Measurements from ENCODE around the gene NEUROG1. TPM values are rescaled to one million over a fixed set of nuclear protein-coding genes. Genes with fewer than 3 reads are reported as not detected.

Gene NEUROG1
- polyA plus RNA-seq, 6 donors from 2014 or later: not detected

DNA sequence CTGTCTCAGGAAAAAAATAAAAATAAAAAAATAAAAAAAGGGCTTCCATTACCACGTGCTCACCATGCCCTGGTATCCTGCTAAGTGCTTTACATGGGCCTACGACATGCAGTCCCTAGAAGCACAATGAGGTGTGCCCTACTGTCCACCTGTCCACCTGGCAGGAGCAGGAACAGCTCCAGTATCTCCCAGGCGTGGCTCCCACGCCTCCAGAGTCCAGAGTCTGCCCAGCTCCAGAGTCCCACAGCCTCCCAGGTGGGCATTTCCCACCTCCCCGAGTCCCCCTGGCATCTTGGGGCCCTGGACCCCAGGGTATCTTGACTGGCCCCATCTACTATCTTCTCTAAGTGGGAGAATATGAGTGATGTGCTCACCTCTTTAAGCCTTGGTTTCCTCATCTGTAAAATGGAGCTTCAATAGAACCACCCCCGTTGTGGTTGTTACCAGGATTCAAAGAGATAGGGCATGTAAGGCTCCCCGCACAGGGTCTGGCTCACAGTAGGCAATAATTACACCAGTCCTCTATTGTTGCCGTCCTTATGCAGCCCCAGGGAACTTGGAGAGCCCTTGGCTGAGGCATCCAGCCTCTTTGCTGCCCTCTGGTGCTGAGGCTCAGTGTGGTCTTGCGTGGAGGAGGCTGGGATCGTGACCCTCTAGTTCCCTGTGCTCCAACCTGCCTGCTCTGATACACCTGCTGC, 34.1 kb upstream of the NEUROG1 start:
- peaks cover 27 to 41% (median 33%) of the 10 kb centered on the region in 3 donors for H3K27me3 Mint-ChIP-seq
- no peaks in the 10 kb centered on the region for H3K9me3 Mint-ChIP-seq
- H3K4me1 Mint-ChIP-seq: peaks cover 0 to 5% (median 0%) of the 10 kb centered on the region in 3 donors
- no peak overlapping the region for H3K4me3 Mint-ChIP-seq
- no peaks in the 10 kb centered on the region for H3K36me3 Mint-ChIP-seq
- ATAC-seq (ENCODE audit: low read depth in 2 of 2) (no peak), DNase-seq (no peak)
- H3K27ac Mint-ChIP-seq: no peak overlapping the region

DNA sequence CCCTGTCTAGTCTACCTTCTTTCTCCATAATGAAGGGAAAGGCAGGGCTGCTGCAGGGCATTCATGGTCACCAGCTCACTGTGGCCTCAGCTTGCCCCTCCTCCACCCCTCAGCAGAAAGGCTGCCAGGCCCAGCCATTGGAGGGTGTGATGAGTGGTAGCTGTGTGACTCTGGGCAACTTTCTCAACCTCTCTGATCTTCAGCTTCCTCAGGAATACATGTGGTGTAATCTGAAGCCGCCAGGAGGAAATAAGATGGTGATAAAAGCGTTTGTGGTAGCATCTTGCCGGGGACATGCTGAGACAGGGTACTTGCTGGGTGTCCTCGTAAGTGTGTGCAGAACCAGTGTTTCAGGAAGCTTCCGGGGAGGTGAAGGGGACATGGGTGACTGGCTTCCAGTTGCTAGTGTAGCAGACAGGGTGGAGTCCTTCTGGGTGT, 33.2 kb upstream of the NEUROG1 start:
- Mint-ChIP-seq H3K4me3 (no peak overlapping the region), H3K9me3 (no peaks in the 10 kb centered on the region), H3K36me3 (no peaks in the 10 kb centered on the region), H3K27ac (peak overlapping the region in 1 of 6 donors; percentile 79), H3K4me1 (peaks cover 0 to 5% (median 0%) of the 10 kb centered on the region in 3 donors), H3K27me3 (peaks cover 27 to 41% (median 27%) of the 10 kb centered on the region in 3 donors)
- DNase-seq: no peak
- no peak for ATAC-seq (ENCODE audit: low read depth in 2 of 2)

DNA sequence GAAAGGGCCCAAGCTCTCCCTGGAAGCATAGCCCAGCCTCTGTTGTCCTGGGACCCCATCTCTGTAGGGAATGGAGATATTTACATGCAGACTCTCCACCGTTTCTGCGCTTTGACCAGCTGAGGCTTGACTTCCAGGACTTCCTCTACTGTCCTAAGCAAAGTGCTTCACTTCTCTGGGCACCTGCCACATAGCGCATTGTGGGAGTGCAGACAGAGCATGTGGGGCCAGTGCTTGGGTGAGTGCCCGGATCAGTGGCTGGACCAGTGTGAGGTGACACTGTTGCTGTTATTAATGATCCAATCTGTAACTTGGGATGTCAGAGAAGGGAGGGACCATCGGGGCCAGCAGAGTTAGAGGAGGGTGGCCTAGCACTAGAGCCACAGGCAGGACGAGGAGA, 32.5 kb upstream of the NEUROG1 start:
- Mint-ChIP-seq H3K27me3 (peaks cover 25 to 41% (median 27%) of the 10 kb centered on the region in 3 donors), H3K27ac (no peak overlapping the region), H3K9me3 (no peaks in the 10 kb centered on the region), H3K36me3 (no peaks in the 10 kb centered on the region), H3K4me3 (no peak overlapping the region), H3K4me1 (peaks cover 0 to 5% (median 0%) of the 10 kb centered on the region in 3 donors)
- no peak for ATAC-seq (ENCODE audit: low read depth in 2 of 2)
- DNase-seq: no peak

DNA sequence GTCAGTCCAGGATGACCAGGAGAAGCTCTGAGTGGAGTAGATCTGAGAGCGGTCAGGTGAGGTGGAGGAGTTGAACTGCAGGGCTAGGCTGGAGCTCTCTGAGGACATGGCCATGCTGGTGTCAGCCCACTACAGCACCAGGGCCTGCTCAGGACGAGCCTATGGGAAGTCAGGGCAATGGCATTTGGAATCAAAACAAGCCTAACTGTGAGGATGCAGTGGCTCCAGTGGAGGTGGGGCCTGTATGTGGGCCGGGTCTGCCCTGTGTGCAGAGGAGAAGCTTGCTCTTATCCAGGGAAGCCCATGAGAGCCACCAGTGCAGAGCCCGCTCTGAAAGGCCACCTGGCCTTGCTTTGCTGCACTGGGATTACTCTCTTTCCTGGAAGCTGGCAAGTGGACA, 31.9 kb upstream of the NEUROG1 start:
- no peak for DNase-seq

DNA sequence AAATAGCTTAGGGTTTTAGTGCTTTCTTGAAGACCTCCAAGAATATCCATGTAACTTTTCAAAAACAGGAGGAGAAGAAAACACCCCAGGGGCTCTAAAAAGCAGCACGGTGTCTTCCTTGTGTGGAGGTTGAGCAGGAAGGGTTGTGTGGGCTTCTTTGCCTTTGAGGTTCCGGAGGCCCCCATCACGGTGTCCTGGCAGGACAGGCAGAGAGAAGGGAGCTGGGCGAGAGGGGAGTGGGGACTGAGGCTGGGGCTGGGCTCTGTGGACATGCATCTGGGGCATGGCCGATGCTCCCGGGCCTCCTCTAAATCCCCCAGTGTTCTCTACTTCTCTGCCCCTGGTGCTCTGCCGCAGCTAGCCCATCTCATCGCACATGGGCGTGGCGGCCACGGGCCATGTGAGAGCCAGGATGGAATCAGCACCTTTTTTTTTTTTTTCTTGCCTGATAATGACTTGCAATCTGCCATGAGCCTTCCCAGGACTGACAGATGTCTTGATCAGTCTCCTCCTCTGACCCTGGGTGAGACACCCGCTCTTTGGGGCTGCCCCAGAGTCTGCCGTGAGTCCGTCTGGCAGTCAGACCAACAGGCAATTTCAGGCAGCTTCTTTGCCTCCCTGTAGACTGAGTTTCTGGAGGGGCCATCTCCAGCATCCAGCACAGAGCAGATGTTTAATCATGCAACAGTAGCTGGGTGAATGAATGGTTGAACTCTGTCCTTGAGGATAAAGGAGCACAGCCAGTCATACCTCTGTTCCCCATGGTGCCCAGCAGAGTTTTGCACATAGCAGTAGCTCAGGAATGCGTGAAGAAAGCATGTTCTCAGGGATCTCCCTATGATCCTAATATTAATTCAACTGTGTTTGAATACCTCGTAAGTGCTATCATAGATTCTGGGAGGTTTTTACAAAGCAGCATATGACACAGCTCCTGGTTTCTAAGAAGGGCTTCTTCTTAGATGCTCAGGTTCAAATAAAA, 30.9 kb upstream of the NEUROG1 start:
- H3K9me3 Mint-ChIP-seq: no peaks in the 10 kb centered on the region
- no peaks in the 10 kb centered on the region for H3K36me3 Mint-ChIP-seq
- ATAC-seq (ENCODE audit: low read depth in 2 of 2): no peak
- peaks cover 9 to 32% (median 19%) of the 10 kb centered on the region in 3 donors for H3K27me3 Mint-ChIP-seq
- H3K27ac Mint-ChIP-seq: no peak overlapping the region
- H3K4me1 Mint-ChIP-seq: peaks cover 0 to 5% (median 0%) of the 10 kb centered on the region in 3 donors
- H3K4me3 Mint-ChIP-seq: no peak overlapping the region
- no peak for DNase-seq

More for the DNA sequence above, 31.9 kb upstream of the NEUROG1 start:
- ATAC-seq (ENCODE audit: low read depth in 2 of 2): no peak
- Mint-ChIP-seq H3K27me3 (peaks cover 19 to 35% (median 25%) of the 10 kb centered on the region in 3 donors), H3K27ac (no peak overlapping the region), H3K4me3 (no peak overlapping the region), H3K36me3 (no peaks in the 10 kb centered on the region), H3K4me1 (peaks cover 0 to 5% (median 0%) of the 10 kb centered on the region in 3 donors), H3K9me3 (no peaks in the 10 kb centered on the region)

DNA sequence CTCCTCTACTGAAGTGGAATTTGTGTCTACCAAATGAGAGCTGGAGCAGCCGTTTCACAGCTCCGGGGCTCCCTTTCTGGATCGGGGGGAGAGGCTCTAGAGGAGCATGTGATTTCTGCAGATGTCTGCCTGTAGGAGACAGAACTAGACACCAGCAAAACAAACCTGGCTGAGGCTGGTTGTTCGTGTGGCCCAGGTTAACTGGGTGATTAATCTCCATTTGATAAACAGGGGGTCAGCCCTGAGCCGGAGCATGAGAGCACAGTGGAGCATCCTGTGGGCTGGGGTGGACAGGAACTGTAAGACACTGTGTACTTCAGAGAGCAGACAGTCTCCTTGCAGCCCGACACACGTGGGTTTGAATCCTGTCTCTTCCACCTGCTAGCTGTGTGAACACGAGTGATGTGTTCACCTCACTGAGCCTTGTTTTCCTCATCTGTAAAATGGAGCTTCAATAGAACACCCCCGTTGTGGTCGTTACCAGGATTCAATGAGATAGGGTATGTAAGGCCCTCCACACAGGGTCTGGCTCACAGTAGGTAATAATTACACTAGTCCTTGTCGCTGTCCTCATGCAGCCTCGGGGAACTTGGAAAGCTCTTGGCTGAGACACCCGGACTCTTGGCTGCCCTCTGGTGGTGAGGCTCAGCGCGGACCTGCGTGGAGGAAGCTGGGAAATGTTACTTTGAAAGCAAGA, 30.1 kb upstream of the NEUROG1 start:
- peak; percentile 26 for DNase-seq

DNA sequence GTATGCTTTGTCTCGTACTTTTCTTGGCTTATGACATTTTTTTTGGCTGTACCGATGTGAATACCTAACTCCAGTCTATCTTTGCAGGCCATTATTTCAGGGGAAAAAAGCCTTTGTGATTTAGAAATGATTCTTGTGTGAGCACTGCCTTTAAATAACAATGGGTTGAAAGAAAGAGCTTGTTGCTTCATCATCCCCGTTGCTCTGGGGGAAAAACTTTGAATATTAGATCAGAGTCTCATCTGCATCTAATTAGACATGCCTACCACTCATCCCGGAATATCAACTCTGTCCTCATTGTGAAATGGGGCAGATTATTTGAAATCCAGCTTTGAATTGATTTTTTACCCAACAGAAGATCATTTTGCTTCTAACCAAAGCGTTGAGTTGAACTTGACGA, 29.5 kb upstream of the NEUROG1 start:
- Mint-ChIP-seq H3K4me1 (peaks cover 4 to 13% (median 6%) of the 10 kb centered on the region in 3 donors), H3K27me3 (peaks cover 17 to 35% (median 20%) of the 10 kb centered on the region in 3 donors), H3K9me3 (no peaks in the 10 kb centered on the region), H3K27ac (no peak overlapping the region), H3K36me3 (no peaks in the 10 kb centered on the region), H3K4me3 (no peak overlapping the region)
- ATAC-seq (ENCODE audit: low read depth in 2 of 2) (no peak), DNase-seq (no peak)

More for the DNA sequence above, 30.1 kb upstream of the NEUROG1 start:
- no peak overlapping the region for H3K4me3 Mint-ChIP-seq
- H3K4me1 Mint-ChIP-seq: peaks cover 1 to 7% (median 2%) of the 10 kb centered on the region in 3 donors
- no peaks in the 10 kb centered on the region for H3K9me3 Mint-ChIP-seq
- peak in 1 of 2 donors; percentile 52 for ATAC-seq (ENCODE audit: low read depth in 2 of 2)
- H3K27ac Mint-ChIP-seq: no peak overlapping the region
- H3K27me3 Mint-ChIP-seq: peaks cover 11 to 33% (median 18%) of the 10 kb centered on the region in 3 donors
- H3K36me3 Mint-ChIP-seq: no peaks in the 10 kb centered on the region

DNA sequence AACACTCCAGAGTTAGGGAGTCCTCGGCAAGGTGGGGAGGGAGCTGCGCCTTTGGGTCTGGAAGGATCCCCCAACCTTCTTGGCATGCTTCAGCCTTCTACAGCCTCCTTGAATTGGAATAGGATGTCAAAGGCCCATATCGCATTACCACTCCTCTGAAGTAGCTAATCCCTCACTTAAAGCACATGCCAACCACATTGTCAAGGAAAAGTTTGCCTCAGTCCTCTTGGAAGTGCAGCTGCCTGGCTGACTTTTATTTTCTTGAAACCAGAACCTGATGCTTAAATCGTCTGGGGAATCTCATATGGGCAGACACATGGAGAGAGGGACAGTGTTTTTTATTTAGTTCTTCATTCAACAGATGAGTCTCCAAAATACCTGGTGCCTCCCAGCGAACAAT, 28.6 kb upstream of the NEUROG1 start:
- H3K27me3 Mint-ChIP-seq: peaks cover 21 to 44% (median 26%) of the 10 kb centered on the region in 3 donors
- no peak overlapping the region for H3K27ac Mint-ChIP-seq
- peaks cover 6 to 16% (median 7%) of the 10 kb centered on the region in 3 donors for H3K4me1 Mint-ChIP-seq
- peaks cover 0 to 3% (median 0%) of the 10 kb centered on the region in 7 donors for H3K9me3 Mint-ChIP-seq
- no peaks in the 10 kb centered on the region for H3K36me3 Mint-ChIP-seq
- H3K4me3 Mint-ChIP-seq: no peak overlapping the region
- ATAC-seq (ENCODE audit: low read depth in 2 of 2): no peak
- no peak for DNase-seq

DNA sequence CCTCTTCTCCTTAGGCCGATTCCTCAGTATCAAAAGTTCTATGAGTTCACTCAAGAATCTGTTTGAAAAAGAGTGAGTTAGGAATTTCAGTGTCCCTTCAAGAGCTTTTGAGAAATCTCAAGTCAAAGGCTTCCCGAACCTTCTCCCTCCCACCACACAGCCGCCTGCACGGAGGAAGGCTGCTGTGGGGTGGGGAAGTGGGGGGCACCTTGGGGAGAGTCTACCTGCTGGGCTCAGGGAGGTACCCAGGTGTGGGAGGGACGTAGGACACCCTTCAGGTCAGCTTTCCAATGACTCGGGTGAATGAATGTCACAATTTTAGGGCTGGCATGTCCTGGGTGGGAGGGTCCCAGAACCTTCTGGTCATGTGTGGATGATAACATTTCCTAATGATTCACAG, 25.5 kb upstream of the NEUROG1 start:
- Mint-ChIP-seq H3K4me1 (peaks cover 6 to 14% (median 8%) of the 10 kb centered on the region in 3 donors), H3K36me3 (no peaks in the 10 kb centered on the region), H3K27ac (no peak overlapping the region), H3K4me3 (no peak overlapping the region), H3K9me3 (peaks cover 0 to 8% (median 1%) of the 10 kb centered on the region in 7 donors), H3K27me3 (peaks cover 22 to 63% (median 45%) of the 10 kb centered on the region in 3 donors)
- ATAC-seq (ENCODE audit: low read depth in 2 of 2): no peak
- DNase-seq: no peak

DNA sequence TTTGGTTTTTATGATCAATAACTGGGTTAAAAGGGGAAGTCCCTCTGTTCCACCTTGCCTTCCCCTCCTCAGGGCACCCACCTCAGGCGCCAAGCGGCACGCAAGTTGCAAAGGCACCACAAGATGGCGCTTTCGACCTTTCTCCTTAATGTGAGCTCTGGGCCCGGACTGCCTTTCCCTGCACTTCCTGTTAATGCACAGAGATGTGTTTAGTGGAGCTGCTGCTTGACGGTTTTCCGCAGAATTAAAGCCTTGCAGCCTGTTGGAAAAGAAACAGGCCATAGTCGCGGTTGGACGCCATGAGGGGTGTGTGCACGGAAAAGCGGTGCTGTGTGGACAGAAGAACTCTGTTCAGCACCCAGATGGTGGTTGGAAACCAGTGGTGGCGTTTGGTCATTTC, 25.1 kb upstream of the NEUROG1 start:
- Mint-ChIP-seq H3K27me3 (peaks cover 22 to 63% (median 45%) of the 10 kb centered on the region in 3 donors), H3K9me3 (peaks cover 0 to 11% (median 1%) of the 10 kb centered on the region in 7 donors), H3K36me3 (no peaks in the 10 kb centered on the region), H3K4me1 (peaks cover 6 to 11% (median 8%) of the 10 kb centered on the region in 3 donors), H3K4me3 (no peak overlapping the region), H3K27ac (no peak overlapping the region)
- peak; percentile 20 for DNase-seq
- ATAC-seq (ENCODE audit: low read depth in 2 of 2): peak; percentile 67 to 69

DNA sequence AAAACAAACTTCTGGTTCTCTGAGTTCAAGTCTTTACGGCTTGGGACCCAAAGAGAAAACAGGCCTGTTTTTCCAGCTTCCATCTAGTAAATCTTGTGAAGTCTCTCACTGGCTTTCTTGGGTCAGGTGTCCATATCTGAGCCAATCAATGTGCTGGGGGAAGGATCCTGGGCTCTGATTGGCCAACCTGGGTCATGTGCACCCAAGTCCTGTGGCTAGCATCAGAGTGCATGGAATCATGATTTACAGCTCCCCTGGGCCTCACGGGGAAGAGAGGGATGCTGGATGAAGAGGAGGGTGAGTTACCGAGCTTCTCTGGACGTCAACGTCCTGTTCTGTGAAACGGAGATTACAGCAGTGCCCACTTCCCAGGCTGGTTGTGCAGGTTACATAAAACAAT, 23.6 kb upstream of the NEUROG1 start:
- DNase-seq (no peak), ATAC-seq (ENCODE audit: low read depth in 2 of 2) (no peak)
- Mint-ChIP-seq H3K36me3 (no peaks in the 10 kb centered on the region), H3K4me3 (no peak overlapping the region), H3K27ac (no peak overlapping the region), H3K9me3 (peaks cover 0 to 11% (median 1%) of the 10 kb centered on the region in 7 donors), H3K27me3 (peaks cover 16 to 61% (median 51%) of the 10 kb centered on the region in 3 donors), H3K4me1 (peaks cover 6 to 11% (median 8%) of the 10 kb centered on the region in 3 donors)

DNA sequence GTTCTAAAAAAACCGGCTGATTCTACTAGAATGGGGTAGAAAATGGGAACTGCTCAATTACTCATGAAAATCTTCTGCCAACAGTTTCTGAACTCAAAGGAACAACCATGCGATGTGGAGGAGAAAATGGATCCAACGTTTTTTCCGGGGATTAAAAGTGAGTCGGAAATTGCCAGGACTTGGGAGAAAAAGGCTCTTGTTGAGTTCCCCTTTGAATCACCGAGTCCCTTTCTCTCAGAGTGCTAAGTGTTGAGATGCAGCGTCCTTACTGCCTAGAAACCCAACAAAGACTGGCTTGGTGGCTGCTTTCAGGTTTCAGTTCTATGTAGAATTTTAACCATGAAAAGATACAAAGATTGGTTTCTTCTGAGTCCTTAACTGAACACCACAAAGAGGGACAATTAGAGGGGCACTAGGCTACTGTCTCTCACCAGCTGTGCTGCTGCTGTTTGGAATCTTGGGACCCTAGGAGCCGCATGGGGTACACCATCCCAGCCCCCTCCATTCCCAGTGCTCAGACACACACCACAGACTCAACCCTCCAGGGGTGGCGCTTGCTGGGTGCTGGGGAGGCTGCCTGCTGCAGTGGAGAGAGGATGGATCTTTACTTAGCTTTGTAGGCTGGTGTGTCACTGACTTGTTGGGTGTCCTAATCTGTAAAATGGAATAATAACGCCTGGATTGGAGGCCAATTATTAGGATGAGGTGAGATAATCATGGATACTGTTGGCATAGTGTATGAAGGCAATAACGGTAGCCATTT, 21.5 kb upstream of the NEUROG1 start:
- H3K27me3 Mint-ChIP-seq: peaks cover 21 to 71% (median 68%) of the 10 kb centered on the region in 3 donors
- no peak overlapping the region for H3K4me3 Mint-ChIP-seq
- no peak for ATAC-seq (ENCODE audit: low read depth in 2 of 2)
- DNase-seq: no peak
- H3K4me1 Mint-ChIP-seq: peaks cover 6 to 11% (median 8%) of the 10 kb centered on the region in 3 donors
- H3K9me3 Mint-ChIP-seq: peaks cover 0 to 11% (median 1%) of the 10 kb centered on the region in 7 donors
- H3K27ac Mint-ChIP-seq: peak overlapping the region in 1 of 6 donors; percentile 47
- no peaks in the 10 kb centered on the region for H3K36me3 Mint-ChIP-seq

Data from naive B cell (primary cell).